Measurements from ENCODE around the gene MTHFD1.

- TF ChIP-seq CTCF (IDR thresholded peaks at IDR 0.05; ENCODE audit: insufficient read depth, low read length): no peak
- TF ChIP-seq REST (IDR thresholded peaks at IDR 0.05; ENCODE audit: insufficient replicate concordance, low read depth): no peak
- no peak for TF ChIP-seq GABPA (IDR thresholded peaks at IDR 0.05; ENCODE audit: low read depth)
- TF ChIP-seq POLR2AphosphoS5 (IDR thresholded peaks at IDR 0.05; ENCODE audit: low read depth): no peak
- no peak for TF ChIP-seq SPI1 (IDR thresholded peaks at IDR 0.05; ENCODE audit: borderline replicate concordance, low read depth)
Observed at GRCh38 chr14:64500088-64500487, 111.9 kb downstream of the MTHFD1 start.
